ENCODE measurements around the gene ANKRD1. TPM values are rescaled to one million over a fixed set of nuclear protein-coding genes. Genes with fewer than 3 reads are reported as not detected.

ANKRD1 gene
- total and polyA plus RNA-seq, 2 donors (not counting 1 experiment from before 2014, with no cell fraction given), result not detected

DNA sequence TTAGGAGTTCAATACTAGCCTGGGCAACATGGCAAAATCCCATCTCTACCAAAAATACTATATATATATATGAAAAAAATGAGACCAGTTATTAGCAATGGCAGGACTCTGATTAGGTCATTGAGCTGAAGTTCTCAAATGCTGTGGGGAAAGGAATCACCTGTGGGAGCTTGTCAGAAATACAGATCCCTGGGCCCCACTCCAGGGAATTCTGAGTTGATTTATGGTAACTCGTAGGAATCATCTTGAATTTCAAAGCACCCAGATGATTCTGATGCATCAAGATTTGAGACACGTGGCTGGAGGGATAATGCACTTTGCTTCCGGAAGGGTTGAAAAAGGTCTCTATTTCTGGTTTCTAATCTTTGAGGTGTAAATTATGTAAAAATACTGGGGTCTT, 1.0 kb upstream of the ANKRD1 start:
- DNase-seq (no peak), ATAC-seq (ENCODE audit: low read depth) (no peak)
- Histone ChIP-seq H3K4me3 (ENCODE audit: control extremely low read depth in 1 of 5, extremely low read depth in 1 of 5, insufficient read depth in 1 of 5, low read depth in 2 of 5, low read length in 4 of 5) (no peak overlapping the region), H3K4me2 (replicated peaks; ENCODE audit: low read depth, low read length, poor library complexity, severe bottlenecking) (no peak overlapping the region), H3K79me2 (ENCODE audit: control insufficient read depth, insufficient read depth, low read length) (no peaks in the 10 kb centered on the region), H3K4me1 (ENCODE audit: control insufficient read depth in 2 of 2, insufficient read depth in 2 of 2, low read length in 2 of 2) (peaks cover 0 to 3% of the 10 kb centered on the region in 2 donors), H3K36me3 (replicated peaks in 1 of 2; ENCODE audit: control extremely low read depth in 1 of 2, control insufficient read depth in 1 of 2, extremely low read depth in 1 of 2, insufficient read depth in 2 of 2, low read length in 1 of 2) (no peaks in the 10 kb centered on the region), H3K9me3 (ENCODE audit: control extremely low read depth in 1 of 3, control insufficient read depth in 2 of 3, insufficient read depth in 1 of 3, low read length in 2 of 3) (no peaks in the 10 kb centered on the region), H3K27me3 (replicated peaks in 1 of 4; ENCODE audit: control extremely low read depth in 1 of 4, control insufficient read depth in 3 of 4, insufficient read depth in 4 of 4, low read length in 3 of 4) (no peaks in the 10 kb centered on the region), H3K27ac (ENCODE audit: low read length in 2 of 2) (no peak overlapping the region), H2AFZ (ENCODE audit: insufficient read depth, low read depth, low read length, poor library complexity, severe bottlenecking) (no peak overlapping the region), H3K9ac (ENCODE audit: low read length) (no peak overlapping the region), H4K20me1 (ENCODE audit: control insufficient read depth, insufficient read depth, low read length, poor library complexity, severe bottlenecking) (no peaks in the 10 kb centered on the region)
- POLR2A ChIA-PET, result no interaction called here
- intact Hi-C loops (cut with micrococcal nuclease), result no loop called here
- 88% methylated on average over 3 of the region's 3 CpGs for WGBS (ENCODE audit: insufficient coverage)
- TF ChIP-seq, protein P1, sequence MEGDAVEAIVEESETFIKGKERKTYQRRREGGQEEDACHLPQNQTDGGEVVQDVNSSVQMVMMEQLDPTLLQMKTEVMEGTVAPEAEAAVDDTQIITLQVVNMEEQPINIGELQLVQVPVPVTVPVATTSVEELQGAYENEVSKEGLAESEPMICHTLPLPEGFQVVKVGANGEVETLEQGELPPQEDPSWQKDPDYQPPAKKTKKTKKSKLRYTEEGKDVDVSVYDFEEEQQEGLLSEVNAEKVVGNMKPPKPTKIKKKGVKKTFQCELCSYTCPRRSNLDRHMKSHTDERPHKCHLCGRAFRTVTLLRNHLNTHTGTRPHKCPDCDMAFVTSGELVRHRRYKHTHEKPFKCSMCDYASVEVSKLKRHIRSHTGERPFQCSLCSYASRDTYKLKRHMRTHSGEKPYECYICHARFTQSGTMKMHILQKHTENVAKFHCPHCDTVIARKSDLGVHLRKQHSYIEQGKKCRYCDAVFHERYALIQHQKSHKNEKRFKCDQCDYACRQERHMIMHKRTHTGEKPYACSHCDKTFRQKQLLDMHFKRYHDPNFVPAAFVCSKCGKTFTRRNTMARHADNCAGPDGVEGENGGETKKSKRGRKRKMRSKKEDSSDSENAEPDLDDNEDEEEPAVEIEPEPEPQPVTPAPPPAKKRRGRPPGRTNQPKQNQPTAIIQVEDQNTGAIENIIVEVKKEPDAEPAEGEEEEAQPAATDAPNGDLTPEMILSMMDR (IDR thresholded peaks at IDR 0.05), result no peak
- TF ChIP-seq EZH2 (IDR thresholded peaks at IDR 0.05; ENCODE audit: borderline replicate concordance, insufficient read depth, low read depth, low read length, poor library complexity, severe bottlenecking), result no peak
- CTCF ChIA-PET, result interaction anchor here (2.4 kb wide), 1 partner anchor 10 kb away, joined by 9 read pairs; no protein-coding TSS in a partner anchor
- Mint-ChIP-seq H3K27ac (no peak overlapping the region), H3K27me3 (no peaks in the 10 kb centered on the region), H3K4me1 (peaks cover 8% of the 10 kb centered on the region), H3K9me3 (ENCODE audit: insufficient read depth) (no peaks in the 10 kb centered on the region), H3K4me3 (no peak overlapping the region)

DNA sequence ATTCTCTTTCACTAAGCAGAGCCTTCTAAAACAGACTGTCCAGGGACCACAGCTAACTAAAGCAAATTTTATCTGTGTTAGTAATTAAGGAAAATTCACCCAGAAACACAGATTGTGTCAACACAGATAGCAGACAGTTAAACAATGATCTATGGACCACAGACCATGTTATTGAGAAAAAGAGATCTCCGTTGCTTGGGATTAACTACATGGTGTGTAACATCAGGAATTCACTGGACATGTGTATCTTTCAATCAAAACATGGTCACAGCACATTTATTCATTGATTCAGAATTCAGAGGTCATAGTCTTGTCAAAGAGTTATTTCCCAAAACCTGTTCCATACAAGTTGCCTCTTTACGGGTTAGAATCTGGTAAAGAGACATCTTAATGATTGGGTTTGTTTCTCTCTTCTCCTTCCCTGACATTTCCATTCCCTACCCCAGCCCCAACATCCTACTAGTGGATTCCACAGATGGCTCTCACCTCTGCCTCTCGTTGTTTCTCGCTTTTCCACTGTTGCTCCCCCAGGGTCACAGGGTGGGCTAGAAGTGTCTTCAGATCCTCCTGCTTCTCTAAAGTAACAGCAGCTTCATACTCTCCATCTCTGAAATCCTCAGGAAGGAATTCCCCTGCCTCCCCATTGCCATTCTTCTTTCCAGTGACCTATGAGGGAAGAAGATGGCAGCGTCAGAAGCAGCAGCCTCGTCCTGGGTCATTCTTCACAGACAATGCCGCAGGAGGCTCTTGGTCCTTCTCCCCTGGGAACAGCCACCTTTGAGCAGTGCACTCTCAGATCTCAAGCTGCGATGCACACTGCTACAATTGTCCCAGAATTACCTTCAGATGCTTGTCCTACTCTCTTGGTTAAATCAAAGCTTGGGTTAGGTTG, 958 bp downstream of the ANKRD1 start:
- Histone ChIP-seq H3K27me3 (replicated peaks in 1 of 4; ENCODE audit: control extremely low read depth in 1 of 4, control insufficient read depth in 3 of 4, insufficient read depth in 4 of 4, low read length in 3 of 4) (no peaks in the 10 kb centered on the region), H2AFZ (ENCODE audit: insufficient read depth, low read depth, low read length, poor library complexity, severe bottlenecking) (no peak overlapping the region), H3K9ac (ENCODE audit: low read length) (no peak overlapping the region), H3K4me1 (ENCODE audit: control insufficient read depth in 2 of 2, insufficient read depth in 2 of 2, low read length in 2 of 2) (peaks cover 0 to 3% of the 10 kb centered on the region in 2 donors), H3K4me3 (ENCODE audit: control extremely low read depth in 1 of 5, extremely low read depth in 1 of 5, insufficient read depth in 1 of 5, low read depth in 2 of 5, low read length in 4 of 5) (no peak overlapping the region), H3K79me2 (ENCODE audit: control insufficient read depth, insufficient read depth, low read length) (no peaks in the 10 kb centered on the region), H3K9me3 (ENCODE audit: control extremely low read depth in 1 of 3, control insufficient read depth in 2 of 3, insufficient read depth in 1 of 3, low read length in 2 of 3) (no peaks in the 10 kb centered on the region), H3K4me2 (replicated peaks; ENCODE audit: low read depth, low read length, poor library complexity, severe bottlenecking) (no peak overlapping the region), H3K27ac (ENCODE audit: low read length in 2 of 2) (no peak overlapping the region), H4K20me1 (ENCODE audit: control insufficient read depth, insufficient read depth, low read length, poor library complexity, severe bottlenecking) (no peaks in the 10 kb centered on the region), H3K36me3 (replicated peaks in 1 of 2; ENCODE audit: control extremely low read depth in 1 of 2, control insufficient read depth in 1 of 2, extremely low read depth in 1 of 2, insufficient read depth in 2 of 2, low read length in 1 of 2) (no peaks in the 10 kb centered on the region)
- ATAC-seq (ENCODE audit: low read depth) (no peak), DNase-seq (no peak)
- no peak for TF ChIP-seq EZH2 (IDR thresholded peaks at IDR 0.05; ENCODE audit: borderline replicate concordance, insufficient read depth, low read depth, low read length, poor library complexity, severe bottlenecking)
- TF ChIP-seq, protein P1 (IDR thresholded peaks at IDR 0.05), result no peak
- WGBS (ENCODE audit: insufficient coverage), result 96% methylated on average over 2 of the region's 8 CpGs
- intact Hi-C loops (cut with micrococcal nuclease), result loop anchor here (10.0 kb wide), 1 partner anchor 715 kb away; the partner anchor contains the start of gene PPP1R3C
- POLR2A ChIA-PET, result no interaction called here
- Mint-ChIP-seq H3K4me1 (peaks cover 8% of the 10 kb centered on the region), H3K4me3 (no peak overlapping the region), H3K27ac (no peak overlapping the region), H3K9me3 (ENCODE audit: insufficient read depth) (no peaks in the 10 kb centered on the region), H3K27me3 (no peaks in the 10 kb centered on the region)
- CTCF ChIA-PET, result interaction anchor here (1.1 to 2.4 kb wide), 3 partner anchors 8 to 332 kb away, joined by 3 to 9 read pairs (median 5); no protein-coding TSS in a partner anchor

Measured in B cell (primary cell).